A204.1 (cell line): ENCODE measurements around the gene RMRP.

ENCODE experiments used
- FAIRE-seq: peaks from 2 replicates; lab custom pipeline; 2012; peaks lifted over from hg19 to GRCh38; lab: Jason Lieb, UNC

RMRP gene

DNA sequence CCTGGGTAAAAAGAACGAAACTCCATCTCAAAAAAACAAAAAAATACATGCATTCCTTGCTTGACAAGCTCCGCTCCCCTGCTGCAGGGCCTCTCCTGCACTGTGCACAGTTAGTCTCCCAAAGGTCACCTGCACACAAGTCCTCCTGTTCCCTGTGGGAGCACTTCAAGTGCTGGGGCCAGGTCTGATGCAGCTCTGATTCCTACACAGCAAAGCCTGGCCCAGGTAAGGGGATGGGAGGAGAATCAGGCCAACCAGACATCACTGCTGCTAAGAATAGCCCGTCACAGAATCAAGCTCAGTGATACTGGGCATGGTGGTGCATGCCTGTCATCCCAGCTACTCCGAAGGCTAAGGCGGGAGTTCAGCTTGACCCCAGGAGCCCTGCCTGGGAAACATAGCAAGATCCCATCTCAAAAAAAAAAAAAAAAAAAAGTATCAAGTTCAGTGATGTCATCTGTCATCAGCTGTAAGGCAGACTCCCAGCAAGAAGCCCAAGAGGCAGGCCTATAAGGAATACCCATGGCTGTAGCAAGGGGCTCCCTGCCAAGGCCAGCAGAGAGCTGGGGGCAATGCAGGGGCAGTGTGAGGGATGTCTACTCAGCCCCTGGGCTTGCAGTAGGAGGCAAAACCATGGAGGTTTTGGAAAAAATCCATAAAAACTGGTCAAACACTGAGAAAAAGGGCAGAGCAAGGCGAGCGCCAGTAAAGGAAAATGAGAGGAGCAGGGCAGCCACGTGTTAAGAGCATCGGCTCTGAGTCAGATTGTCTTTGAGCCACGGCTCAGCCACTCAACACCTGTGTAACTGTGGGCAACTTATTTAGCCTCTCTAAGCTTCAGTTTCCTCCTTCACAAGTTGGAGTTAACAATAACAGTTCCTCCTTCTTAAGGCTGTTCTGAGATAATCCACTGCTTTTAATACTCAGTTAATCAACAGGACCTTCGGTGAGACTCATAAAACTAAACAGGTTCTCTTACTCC is 28.7 kb upstream of the RMRP start:
- no peak for FAIRE-seq

DNA sequence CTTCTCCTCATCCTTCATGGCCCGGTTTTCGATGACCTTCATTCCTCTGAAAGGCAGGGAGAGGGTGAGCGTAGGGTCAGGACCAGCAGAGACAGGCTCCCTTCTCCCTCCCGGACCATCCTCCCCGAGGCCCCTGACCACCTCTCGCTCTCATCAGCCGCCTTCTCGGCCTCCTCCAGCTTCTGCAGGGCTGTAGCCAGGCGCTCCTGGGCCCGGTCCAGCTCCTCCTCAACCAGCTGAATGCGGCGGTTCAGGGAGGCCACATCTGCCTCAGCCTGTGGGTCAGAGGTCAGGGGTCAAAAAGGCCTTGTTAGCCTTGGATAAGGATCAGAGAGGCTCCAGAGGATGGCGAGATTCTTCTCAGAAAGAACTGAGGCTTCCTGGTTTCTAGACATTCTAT is 27.7 kb upstream of the RMRP start:
- FAIRE-seq: no peak

- FAIRE-seq: no peak
Measured at GRCh38 chr9:35684921-35685320, 27.1 kb upstream of the RMRP start.

GRCh38 chr9:35683323-35683722 is 25.5 kb upstream of the RMRP start:
- FAIRE-seq: no peak

DNA sequence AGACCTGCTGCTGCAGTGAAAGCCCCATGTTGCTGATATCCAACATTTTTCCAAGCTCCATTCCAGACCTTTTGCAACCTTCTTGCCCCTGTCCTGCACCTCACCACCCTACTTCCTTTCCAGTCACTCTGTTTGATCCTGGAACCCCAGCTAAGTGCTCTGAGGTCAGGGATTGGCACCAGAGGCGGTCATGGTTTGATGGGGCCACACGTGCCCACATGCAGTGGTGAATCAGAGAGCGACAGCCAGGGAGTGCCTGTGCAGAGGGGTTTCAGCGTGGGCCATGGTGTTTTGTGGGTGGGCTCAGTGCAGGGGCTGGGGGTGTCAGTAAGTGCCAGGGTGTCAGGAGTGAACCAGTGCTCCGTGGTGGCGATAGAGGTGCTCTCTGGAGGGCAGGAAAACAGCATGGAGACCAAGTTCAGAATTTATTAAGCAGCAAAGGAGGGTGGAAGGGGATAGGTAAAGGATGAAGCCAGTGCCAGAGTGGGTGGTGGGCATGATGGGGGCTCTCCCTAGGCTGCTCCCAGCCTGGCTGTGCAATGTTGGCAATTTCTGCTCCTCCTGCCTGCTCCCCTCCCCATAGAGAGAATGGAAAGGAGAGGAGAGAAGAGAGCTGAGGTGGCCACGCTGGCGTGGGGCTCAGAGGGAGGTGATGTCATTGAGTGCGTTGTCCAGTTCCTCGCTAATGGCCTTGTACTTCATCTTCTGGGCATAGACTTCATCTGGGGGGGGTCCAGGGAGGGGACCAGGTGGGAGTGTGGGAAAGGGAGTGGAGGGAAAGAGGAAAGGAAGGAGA is 24.9 kb upstream of the RMRP start:
- no peak for FAIRE-seq

DNA sequence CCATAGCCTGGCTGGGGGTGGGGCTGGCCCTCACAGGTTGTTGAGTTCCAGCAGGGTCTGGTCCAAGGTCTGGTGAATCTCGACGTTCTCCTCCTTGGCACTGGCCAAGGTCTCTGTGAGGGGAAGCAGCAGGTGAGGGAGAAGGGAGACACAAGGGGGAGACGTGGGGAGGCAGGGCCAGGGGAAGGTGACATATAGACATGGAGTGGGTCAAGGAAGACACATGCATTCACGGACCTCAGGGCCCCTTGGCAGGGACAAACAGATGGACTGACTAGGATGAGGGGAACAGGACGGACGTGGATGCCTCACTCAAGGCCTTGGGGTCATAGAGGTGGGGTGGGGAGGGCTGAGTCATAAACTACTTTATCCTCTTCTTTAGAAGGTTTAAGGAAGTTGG is 24.2 kb upstream of the RMRP start:
- no peak for FAIRE-seq

- FAIRE-seq: no peak
Measured at GRCh38 chr9:35681341-35682002, 23.7 kb upstream of the RMRP start.

- no peak for FAIRE-seq
Measured at GRCh38 chr9:35680331-35681105, 22.7 kb upstream of the RMRP start.

DNA sequence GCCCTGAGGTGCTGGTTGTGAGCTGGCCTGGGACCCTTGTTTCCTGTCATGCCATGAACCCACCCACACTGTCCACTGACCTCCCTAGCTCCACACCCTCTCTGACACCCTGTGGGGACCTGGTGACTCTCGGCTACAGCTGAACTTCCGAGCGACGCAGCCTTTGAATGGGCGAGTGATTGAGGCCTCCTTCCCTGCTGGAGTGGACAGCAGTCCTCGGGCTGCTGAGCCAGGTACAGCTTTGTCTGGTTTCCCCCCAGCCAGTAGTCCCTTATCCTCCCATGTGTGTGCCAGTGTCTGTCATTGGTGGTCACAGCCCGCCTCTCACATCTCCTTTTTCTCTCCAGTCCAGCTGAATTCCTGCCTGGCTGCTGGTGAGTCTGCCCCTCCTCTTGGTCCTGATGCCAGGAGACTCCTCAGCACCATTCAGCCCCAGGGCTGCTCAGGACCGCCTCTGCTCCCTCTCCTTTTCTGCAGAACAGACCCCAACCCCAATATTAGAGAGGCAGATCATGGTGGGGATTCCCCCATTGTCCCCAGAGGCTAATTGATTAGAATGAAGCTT is 22.0 kb upstream of the RMRP start:
- FAIRE-seq: no peak

DNA sequence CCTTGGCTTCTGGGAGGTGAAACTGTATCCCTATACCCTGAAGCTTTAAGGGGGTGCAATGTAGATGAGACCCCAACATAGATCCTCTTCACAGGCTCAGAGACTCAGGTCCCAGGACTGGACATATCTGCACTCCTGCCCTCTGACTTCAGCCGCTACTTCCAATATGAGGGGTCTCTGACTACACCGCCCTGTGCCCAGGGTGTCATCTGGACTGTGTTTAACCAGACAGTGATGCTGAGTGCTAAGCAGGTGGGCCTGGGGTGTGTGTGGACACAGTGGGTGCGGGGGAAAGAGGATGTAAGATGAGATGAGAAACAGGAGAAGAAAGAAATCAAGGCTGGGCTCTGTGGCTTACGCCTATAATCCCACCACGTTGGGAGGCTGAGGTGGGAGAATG is 21.3 kb upstream of the RMRP start:
- no peak for FAIRE-seq

GRCh38 chr9:35675732-35676392 is 18.0 kb upstream of the RMRP start:
- no peak for FAIRE-seq

DNA sequence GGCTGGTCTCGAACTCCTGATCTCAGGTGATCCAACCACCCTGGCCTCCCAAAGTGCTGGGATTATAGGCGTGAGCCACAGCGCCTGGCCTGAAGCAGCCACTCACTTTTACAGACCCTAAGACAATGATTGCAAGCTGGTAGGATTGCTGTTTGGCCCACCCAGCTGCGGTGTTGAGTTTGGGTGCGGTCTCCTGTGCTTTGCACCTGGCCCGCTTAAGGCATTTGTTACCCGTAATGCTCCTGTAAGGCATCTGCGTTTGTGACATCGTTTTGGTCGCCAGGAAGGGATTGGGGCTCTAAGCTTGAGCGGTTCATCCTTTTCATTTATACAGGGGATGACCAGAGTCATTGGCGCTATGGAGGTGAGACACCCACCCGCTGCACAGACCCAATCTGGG is 17.4 kb upstream of the RMRP start:
- FAIRE-seq: no peak

DNA sequence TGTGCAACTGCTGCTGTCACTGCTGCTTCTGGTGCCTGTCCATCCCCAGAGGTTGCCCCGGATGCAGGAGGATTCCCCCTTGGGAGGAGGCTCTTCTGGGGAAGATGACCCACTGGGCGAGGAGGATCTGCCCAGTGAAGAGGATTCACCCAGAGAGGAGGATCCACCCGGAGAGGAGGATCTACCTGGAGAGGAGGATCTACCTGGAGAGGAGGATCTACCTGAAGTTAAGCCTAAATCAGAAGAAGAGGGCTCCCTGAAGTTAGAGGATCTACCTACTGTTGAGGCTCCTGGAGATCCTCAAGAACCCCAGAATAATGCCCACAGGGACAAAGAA is 16.2 kb upstream of the RMRP start:
- no peak for FAIRE-seq

DNA sequence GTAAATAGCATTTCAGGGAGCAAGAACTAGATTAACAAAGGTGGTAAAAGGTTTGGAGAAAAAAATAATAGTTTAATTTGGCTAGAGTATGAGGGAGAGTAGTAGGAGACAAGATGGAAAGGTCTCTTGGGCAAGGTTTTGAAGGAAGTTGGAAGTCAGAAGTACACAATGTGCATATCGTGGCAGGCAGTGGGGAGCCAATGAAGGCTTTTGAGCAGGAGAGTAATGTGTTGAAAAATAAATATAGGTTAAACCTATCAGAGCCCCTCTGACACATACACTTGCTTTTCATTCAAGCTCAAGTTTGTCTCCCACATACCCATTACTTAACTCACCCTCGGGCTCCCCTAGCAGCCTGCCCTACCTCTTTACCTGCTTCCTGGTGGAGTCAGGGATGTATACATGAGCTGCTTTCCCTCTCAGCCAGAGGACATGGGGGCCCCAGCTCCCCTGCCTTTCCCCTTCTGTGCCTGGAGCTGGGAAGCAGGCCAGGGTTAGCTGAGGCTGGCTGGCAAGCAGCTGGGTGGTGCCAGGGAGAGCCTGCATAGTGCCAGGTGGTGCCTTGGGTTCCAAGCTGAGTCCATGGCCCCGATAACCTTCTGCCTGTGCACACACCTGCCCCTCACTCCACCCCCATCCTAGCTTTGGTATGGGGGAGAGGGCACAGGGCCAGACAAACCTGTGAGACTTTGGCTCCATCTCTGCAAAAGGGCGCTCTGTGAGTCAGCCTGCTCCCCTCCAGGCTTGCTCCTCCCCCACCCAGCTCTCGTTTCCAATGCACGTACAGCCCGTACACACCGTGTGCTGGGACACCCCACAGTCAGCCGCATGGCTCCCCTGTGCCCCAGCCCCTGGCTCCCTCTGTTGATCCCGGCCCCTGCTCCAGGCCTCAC is 15.6 kb upstream of the RMRP start, which contains the start of gene CA9:
Gene CA9 (plus strand): TSS at position 797 of the 893 bp plus-strand sequence. CDS start 32 bp downstream, at position 829.
- no peak for FAIRE-seq

DNA sequence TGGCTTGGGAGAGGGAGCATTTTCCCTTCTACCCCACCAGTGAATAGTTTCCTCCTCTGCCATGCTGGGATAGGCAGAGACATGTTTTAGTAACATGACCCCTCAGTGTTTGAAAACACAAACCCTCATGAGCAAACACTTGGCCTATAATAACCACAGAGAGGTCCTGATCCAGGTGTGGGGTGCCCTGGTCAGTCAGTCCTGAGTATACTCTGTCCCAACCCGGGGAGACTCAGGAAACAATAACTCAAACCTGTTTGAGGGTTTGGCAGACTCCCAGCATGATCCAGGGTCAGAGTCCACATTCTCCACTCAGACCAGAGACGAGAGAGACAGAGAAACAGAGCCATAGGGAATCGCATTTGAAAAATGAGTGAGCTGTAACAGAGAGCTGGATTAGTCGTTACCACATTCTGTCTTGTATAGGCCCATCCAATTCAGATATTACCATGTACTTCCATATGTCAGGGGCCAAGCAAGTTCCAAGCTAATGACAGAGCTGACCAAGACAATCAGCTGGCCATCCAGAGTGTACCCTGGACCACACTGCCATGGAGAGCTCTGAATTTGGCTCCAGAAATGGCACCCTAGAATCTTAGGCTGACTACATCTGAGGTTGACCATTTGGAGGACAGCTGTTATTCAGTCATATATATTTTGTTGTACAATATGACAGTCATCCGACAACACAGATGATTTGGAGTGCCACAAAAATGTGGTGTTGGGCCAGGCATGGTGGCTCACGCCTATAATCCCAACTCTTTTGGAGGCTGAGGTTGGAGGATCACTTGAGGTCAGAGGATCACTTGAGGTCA is 11.7 kb upstream of the RMRP start:
- FAIRE-seq: no peak

DNA sequence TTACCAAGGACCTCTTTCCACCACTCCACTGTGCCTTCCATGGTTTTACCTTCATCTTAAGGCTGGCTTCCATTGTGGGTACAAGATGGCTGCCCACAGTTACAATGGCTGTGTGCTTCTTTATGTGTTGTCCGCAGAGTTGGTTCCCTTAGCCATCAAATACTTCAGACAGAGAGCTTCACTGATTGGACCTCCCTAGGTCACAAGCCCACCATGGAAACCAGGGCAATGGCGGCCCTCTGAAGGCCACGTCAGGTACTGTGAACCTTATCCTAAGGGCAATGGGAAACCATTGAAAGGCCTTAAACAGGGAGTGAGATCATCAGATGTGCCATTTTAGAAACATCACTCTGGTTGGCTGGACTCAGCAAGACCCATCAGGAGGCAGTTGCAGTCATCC is 10.1 kb upstream of the RMRP start:
- no peak for FAIRE-seq

GRCh38 chr9:35666549-35666948 is 8.7 kb upstream of the RMRP start:
- FAIRE-seq: no peak

DNA sequence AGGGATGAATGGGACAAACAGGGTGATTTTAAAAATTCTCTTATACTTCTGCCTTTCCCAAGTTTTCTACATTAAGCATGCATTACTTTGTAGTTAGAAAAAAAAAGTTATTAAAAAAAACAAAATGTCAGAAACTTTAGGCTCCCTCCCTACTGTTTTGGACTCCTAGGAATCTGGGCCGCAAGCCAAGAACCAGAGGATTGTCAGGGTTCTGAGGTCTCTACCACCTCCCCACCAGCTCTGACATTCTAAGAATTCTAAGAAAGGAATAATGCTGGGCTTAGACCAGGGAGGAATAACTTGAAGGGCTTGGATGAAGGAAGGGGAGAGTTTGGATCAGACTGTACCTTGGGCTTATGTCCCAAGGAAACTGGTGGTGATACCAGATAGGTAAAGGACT is 8.2 kb upstream of the RMRP start:
- no peak for FAIRE-seq

GRCh38 chr9:35665471-35665818 is 7.6 kb upstream of the RMRP start:
- FAIRE-seq: no peak
